ENCODE results near the gene EXT2.

EXT2 gene

GRCh38 chr11:44224867-44225501, 129.5 kb downstream of the EXT2 start:
- Histone ChIP-seq H3K4me3 (replicated peaks; ENCODE audit: low read depth, low read length) (no peak overlapping the region), H3K27me3 (replicated peaks; ENCODE audit: control insufficient read depth, insufficient read depth, low read length) (no peaks in the 10 kb centered on the region), H3K36me3 (ENCODE audit: control insufficient read depth, insufficient read depth, low read length) (no peaks in the 10 kb centered on the region)
- DNase-seq (ENCODE audit: extremely low read depth, insufficient read length): no peak
- TF ChIP-seq, protein P1, sequence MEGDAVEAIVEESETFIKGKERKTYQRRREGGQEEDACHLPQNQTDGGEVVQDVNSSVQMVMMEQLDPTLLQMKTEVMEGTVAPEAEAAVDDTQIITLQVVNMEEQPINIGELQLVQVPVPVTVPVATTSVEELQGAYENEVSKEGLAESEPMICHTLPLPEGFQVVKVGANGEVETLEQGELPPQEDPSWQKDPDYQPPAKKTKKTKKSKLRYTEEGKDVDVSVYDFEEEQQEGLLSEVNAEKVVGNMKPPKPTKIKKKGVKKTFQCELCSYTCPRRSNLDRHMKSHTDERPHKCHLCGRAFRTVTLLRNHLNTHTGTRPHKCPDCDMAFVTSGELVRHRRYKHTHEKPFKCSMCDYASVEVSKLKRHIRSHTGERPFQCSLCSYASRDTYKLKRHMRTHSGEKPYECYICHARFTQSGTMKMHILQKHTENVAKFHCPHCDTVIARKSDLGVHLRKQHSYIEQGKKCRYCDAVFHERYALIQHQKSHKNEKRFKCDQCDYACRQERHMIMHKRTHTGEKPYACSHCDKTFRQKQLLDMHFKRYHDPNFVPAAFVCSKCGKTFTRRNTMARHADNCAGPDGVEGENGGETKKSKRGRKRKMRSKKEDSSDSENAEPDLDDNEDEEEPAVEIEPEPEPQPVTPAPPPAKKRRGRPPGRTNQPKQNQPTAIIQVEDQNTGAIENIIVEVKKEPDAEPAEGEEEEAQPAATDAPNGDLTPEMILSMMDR (IDR thresholded peaks at IDR 0.05; ENCODE audit: insufficient read depth, low read length, poor library complexity, severe bottlenecking): no peak

GRCh38 chr11:44226490-44226889, 131.0 kb downstream of the EXT2 start:
- TF ChIP-seq, protein P1 (IDR thresholded peaks at IDR 0.05; ENCODE audit: insufficient read depth, low read length, poor library complexity, severe bottlenecking): no peak
- no peaks in the 10 kb centered on the region for H3K36me3 ChIP-seq (ENCODE audit: control insufficient read depth, insufficient read depth, low read length)

DNA sequence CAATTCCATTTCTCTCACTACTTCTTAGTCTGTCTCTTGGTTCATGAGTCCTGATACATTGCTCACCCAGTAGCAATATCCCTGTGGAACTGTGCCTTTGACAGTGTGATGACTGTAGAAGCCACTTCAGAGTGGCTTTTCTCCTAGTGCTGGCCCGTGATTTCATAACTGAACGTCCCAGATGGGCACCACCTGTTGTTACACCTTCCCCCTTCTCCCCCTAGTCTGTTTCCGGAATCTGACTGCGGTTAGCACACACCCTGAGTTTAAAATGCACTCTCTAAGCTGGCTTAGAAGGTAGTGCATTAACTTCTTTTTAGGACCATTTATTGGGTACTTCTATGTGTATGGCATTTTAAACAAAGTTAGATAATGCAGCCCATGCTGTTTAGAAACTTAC, 131.5 kb downstream of the EXT2 start:
- no peaks in the 10 kb centered on the region for H3K27me3 ChIP-seq (replicated peaks; ENCODE audit: control insufficient read depth, insufficient read depth, low read length)
- TF ChIP-seq, protein P1 (IDR thresholded peaks at IDR 0.05; ENCODE audit: insufficient read depth, low read length, poor library complexity, severe bottlenecking): no peak
- H3K4me3 ChIP-seq (replicated peaks; ENCODE audit: low read depth, low read length): no peak overlapping the region
- DNase-seq (ENCODE audit: extremely low read depth, insufficient read length): no peak
- H3K36me3 ChIP-seq (ENCODE audit: control insufficient read depth, insufficient read depth, low read length): no peaks in the 10 kb centered on the region

More at GRCh38 chr11:44226490-44226889, 131.0 kb downstream of the EXT2 start:
- no peak for DNase-seq (ENCODE audit: extremely low read depth, insufficient read length)
- H3K4me3 ChIP-seq (replicated peaks; ENCODE audit: low read depth, low read length): no peak overlapping the region
- H3K27me3 ChIP-seq (replicated peaks; ENCODE audit: control insufficient read depth, insufficient read depth, low read length): no peaks in the 10 kb centered on the region

GRCh38 chr11:44228379-44228778, 132.9 kb downstream of the EXT2 start:
- no peaks in the 10 kb centered on the region for H3K36me3 ChIP-seq (ENCODE audit: control insufficient read depth, insufficient read depth, low read length)
- no peaks in the 10 kb centered on the region for H3K27me3 ChIP-seq (replicated peaks; ENCODE audit: control insufficient read depth, insufficient read depth, low read length)
- TF ChIP-seq, protein P1 (IDR thresholded peaks at IDR 0.05; ENCODE audit: insufficient read depth, low read length, poor library complexity, severe bottlenecking): no peak
- DNase-seq (ENCODE audit: extremely low read depth, insufficient read length): no peak
- no peak overlapping the region for H3K4me3 ChIP-seq (replicated peaks; ENCODE audit: low read depth, low read length)

DNA sequence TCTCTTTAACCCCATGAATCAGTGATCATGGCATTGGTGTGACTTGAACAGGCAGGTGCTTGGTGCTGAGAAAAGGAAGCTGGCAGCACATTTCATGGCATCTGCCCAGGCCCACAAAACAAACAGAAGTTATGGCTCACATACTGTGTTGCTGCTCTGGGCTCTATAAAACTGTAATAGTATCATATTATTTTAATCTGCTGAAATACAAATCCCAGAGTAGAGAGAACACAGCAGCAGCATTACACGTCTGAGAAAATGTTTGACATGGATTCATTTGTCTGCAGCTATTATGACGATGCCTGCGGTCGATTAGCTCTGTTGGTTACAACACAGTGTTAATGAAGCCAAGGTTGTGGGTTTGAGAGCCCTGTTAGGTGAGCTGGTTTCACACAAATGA, 133.6 kb downstream of the EXT2 start:
- Histone ChIP-seq H3K27me3 (replicated peaks; ENCODE audit: control insufficient read depth, insufficient read depth, low read length) (no peaks in the 10 kb centered on the region), H3K36me3 (ENCODE audit: control insufficient read depth, insufficient read depth, low read length) (no peaks in the 10 kb centered on the region), H3K4me3 (replicated peaks; ENCODE audit: low read depth, low read length) (no peak overlapping the region)
- TF ChIP-seq, protein P1 (IDR thresholded peaks at IDR 0.05; ENCODE audit: insufficient read depth, low read length, poor library complexity, severe bottlenecking): no peak
- DNase-seq (ENCODE audit: extremely low read depth, insufficient read length): no peak

GRCh38 chr11:44229624-44230023, 134.1 kb downstream of the EXT2 start:
- TF ChIP-seq, protein P1 (IDR thresholded peaks at IDR 0.05; ENCODE audit: insufficient read depth, low read length, poor library complexity, severe bottlenecking): no peak
- Histone ChIP-seq H3K4me3 (replicated peaks; ENCODE audit: low read depth, low read length) (no peak overlapping the region), H3K36me3 (ENCODE audit: control insufficient read depth, insufficient read depth, low read length) (no peaks in the 10 kb centered on the region), H3K27me3 (replicated peaks; ENCODE audit: control insufficient read depth, insufficient read depth, low read length) (no peaks in the 10 kb centered on the region)
- no peak for DNase-seq (ENCODE audit: extremely low read depth, insufficient read length)
